ENCODE results near the gene TDP2. TPM values are rescaled to one million over a fixed set of nuclear protein-coding genes. Genes with fewer than 3 reads are reported as not detected.
"Not testable (repeated sequence)": the region's sequence is repeated elsewhere in the genome, so short reads cannot be mapped to it uniquely, and the experiment has no call there.

The TDP2 gene
- total and polyA plus RNA-seq, 2 donors from 2014 or later = 33.0 to 82.9 TPM

- TF ChIP-seq, protein P1, sequence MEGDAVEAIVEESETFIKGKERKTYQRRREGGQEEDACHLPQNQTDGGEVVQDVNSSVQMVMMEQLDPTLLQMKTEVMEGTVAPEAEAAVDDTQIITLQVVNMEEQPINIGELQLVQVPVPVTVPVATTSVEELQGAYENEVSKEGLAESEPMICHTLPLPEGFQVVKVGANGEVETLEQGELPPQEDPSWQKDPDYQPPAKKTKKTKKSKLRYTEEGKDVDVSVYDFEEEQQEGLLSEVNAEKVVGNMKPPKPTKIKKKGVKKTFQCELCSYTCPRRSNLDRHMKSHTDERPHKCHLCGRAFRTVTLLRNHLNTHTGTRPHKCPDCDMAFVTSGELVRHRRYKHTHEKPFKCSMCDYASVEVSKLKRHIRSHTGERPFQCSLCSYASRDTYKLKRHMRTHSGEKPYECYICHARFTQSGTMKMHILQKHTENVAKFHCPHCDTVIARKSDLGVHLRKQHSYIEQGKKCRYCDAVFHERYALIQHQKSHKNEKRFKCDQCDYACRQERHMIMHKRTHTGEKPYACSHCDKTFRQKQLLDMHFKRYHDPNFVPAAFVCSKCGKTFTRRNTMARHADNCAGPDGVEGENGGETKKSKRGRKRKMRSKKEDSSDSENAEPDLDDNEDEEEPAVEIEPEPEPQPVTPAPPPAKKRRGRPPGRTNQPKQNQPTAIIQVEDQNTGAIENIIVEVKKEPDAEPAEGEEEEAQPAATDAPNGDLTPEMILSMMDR (IDR thresholded peaks at IDR 0.05; ENCODE audit: borderline replicate concordance, extremely low read depth, insufficient read depth) = no peak
- H3K4me3 ChIP-seq (ENCODE audit: low read length in 3 of 3) = no peak overlapping the region
- H3K27ac ChIP-seq (ENCODE audit: low read depth in 2 of 2, low read length in 2 of 2) = no peak overlapping the region
- FAIRE-seq (no peak), DNase-seq (no peak)
- intact Hi-C loops (cut with DNase I) = no loop called here
- H3K4me1 ChIP-seq (ENCODE audit: control insufficient read depth in 2 of 3, insufficient read depth in 2 of 3, low read depth in 1 of 3, low read length in 3 of 3) = peaks cover 0 to 5% (median 0%) of the 10 kb centered on the region in 3 donors
- no peaks in the 10 kb centered on the region for H3K9me3 ChIP-seq (ENCODE audit: control insufficient read depth in 2 of 3, insufficient read depth in 1 of 3, low read length in 3 of 3)
- no peaks in the 10 kb centered on the region for H3K36me3 ChIP-seq (ENCODE audit: control insufficient read depth in 2 of 3, insufficient read depth in 3 of 3, low read length in 3 of 3)
- H3K9ac ChIP-seq (ENCODE audit: low read length in 3 of 3) = no peak overlapping the region
- peaks cover 6% of the 10 kb centered on the region for H3K27me3 ChIP-seq (ENCODE audit: control insufficient read depth, insufficient read depth, low read length)
Observed at GRCh38 chr6:24644377-24644776, 22.3 kb downstream of the TDP2 start.

- Histone ChIP-seq H3K4me1 (ENCODE audit: control insufficient read depth in 2 of 3, insufficient read depth in 2 of 3, low read depth in 1 of 3, low read length in 3 of 3) (peaks cover 0 to 5% (median 0%) of the 10 kb centered on the region in 3 donors), H3K9me3 (ENCODE audit: control insufficient read depth in 2 of 3, insufficient read depth in 1 of 3, low read length in 3 of 3) (no peaks in the 10 kb centered on the region), H3K36me3 (ENCODE audit: control insufficient read depth in 2 of 3, insufficient read depth in 3 of 3, low read length in 3 of 3) (no peaks in the 10 kb centered on the region), H3K27me3 (ENCODE audit: control insufficient read depth, insufficient read depth, low read length) (peaks cover 6% of the 10 kb centered on the region), H3K27ac (ENCODE audit: low read depth in 2 of 2, low read length in 2 of 2) (no peak overlapping the region), H3K4me3 (ENCODE audit: low read length in 3 of 3) (no peak overlapping the region), H3K9ac (ENCODE audit: low read length in 3 of 3) (no peak overlapping the region)
- DNase-seq (no peak), FAIRE-seq (no peak)
- TF ChIP-seq, protein P1 (IDR thresholded peaks at IDR 0.05; ENCODE audit: borderline replicate concordance, extremely low read depth, insufficient read depth) = no peak
- intact Hi-C loops (cut with DNase I) = no loop called here
Observed at GRCh38 chr6:24643920-24644319, 22.8 kb downstream of the TDP2 start.

DNA sequence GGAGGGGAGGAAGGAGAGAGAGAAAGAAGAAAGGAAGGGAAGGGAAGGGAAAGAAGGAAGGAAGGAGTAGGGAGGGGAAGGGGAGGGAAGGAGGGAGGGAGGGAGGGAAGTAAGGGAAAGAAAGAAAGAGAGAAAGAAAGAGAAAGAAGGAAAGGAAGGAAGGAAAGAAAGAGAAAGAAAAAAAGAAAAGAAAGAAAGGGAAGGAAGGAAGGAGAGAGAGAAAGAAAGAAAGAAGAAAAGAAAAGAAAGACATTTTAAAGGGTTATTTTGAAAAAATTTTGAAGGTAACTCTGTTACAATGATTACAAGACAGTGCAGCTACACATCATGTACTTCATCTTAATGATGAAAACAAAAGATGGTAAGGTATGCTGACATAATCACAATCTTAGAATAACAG lies 24.6 kb downstream of the TDP2 start:
- TF ChIP-seq, protein P1 (IDR thresholded peaks at IDR 0.05; ENCODE audit: borderline replicate concordance, extremely low read depth, insufficient read depth) = no peak
- intact Hi-C loops (cut with DNase I) = no loop called here
- H3K27ac ChIP-seq (ENCODE audit: low read depth in 2 of 2, low read length in 2 of 2) = no peak overlapping the region
- FAIRE-seq (no peak), DNase-seq (no peak)
- no peaks in the 10 kb centered on the region for H3K36me3 ChIP-seq (ENCODE audit: control insufficient read depth in 2 of 3, insufficient read depth in 3 of 3, low read length in 3 of 3)
- H3K4me3 ChIP-seq (ENCODE audit: low read length in 3 of 3) = no peak overlapping the region
- peaks cover 0 to 5% (median 0%) of the 10 kb centered on the region in 3 donors for H3K4me1 ChIP-seq (ENCODE audit: control insufficient read depth in 2 of 3, insufficient read depth in 2 of 3, low read depth in 1 of 3, low read length in 3 of 3)
- peaks cover 6% of the 10 kb centered on the region for H3K27me3 ChIP-seq (ENCODE audit: control insufficient read depth, insufficient read depth, low read length)
- peaks cover 0 to 2% (median 0%) of the 10 kb centered on the region in 3 donors for H3K9me3 ChIP-seq (ENCODE audit: control insufficient read depth in 2 of 3, insufficient read depth in 1 of 3, low read length in 3 of 3)
- H3K9ac ChIP-seq (ENCODE audit: low read length in 3 of 3) = no peak overlapping the region

- H3K27ac ChIP-seq (ENCODE audit: low read depth in 2 of 2, low read length in 2 of 2); DNase-seq; H3K4me3 ChIP-seq (ENCODE audit: low read length in 3 of 3); H3K9ac ChIP-seq (ENCODE audit: low read length in 3 of 3); H3K36me3 ChIP-seq (ENCODE audit: control insufficient read depth in 2 of 3, insufficient read depth in 3 of 3, low read length in 3 of 3); intact Hi-C loops (cut with DNase I); H3K4me1 ChIP-seq (ENCODE audit: control insufficient read depth in 2 of 3, insufficient read depth in 2 of 3, low read depth in 1 of 3, low read length in 3 of 3); H3K27me3 ChIP-seq (ENCODE audit: control insufficient read depth, insufficient read depth, low read length); H3K9me3 ChIP-seq (ENCODE audit: control insufficient read depth in 2 of 3, insufficient read depth in 1 of 3, low read length in 3 of 3); FAIRE-seq: not testable (repeated sequence)
Observed at GRCh38 chr6:24640631-24641030, 26.1 kb downstream of the TDP2 start.

Data from kidney (tissue), 14 donors.